ENCODE results near the gene KNG1. TPM values are rescaled to one million over a fixed set of nuclear protein-coding genes. Genes with fewer than 3 reads are reported as not detected.

Gene KNG1
- polyA plus RNA-seq (2012; ENCODE audit: insufficient read depth, insufficient read length, low read depth) = not detected

- H3K9me3 ChIP-seq = no peaks in the 10 kb centered on the region
- H3K4me3 ChIP-seq (ENCODE audit: low read depth, low read length) = no peak within 1 kb of the TSS
- H3K27me3 ChIP-seq = 0 out of 2 replicates have a peak, but pooled peaks cover 3% of the 10 kb centered on the region
- H3K36me3 ChIP-seq = no peaks in the 10 kb centered on the region
- no peaks in the 10 kb centered on the region for H3K4me1 ChIP-seq
- no peak for TF ChIP-seq CTCF (IDR thresholded peaks at IDR 0.05; ENCODE audit: low read depth, low read length)
- DNase-seq = no peak
Measured at GRCh38 chr3:186717039-186717457, at the start of gene KNG1. Gene KNG1 (plus strand): TSS chr3:186717359. CDS start chr3:186717543, 184 bp downstream.

- Histone ChIP-seq H3K9me3 (no peaks in the 10 kb centered on the region), H3K27me3 (peaks cover 49% of the 10 kb centered on the region), H3K4me3 (ENCODE audit: low read depth, low read length) (no peak overlapping the region), H3K4me1 (no peaks in the 10 kb centered on the region), H3K36me3 (no peaks in the 10 kb centered on the region)
- no peak for TF ChIP-seq CTCF (IDR thresholded peaks at IDR 0.05; ENCODE audit: low read depth, low read length)
- no peak for DNase-seq
Measured at GRCh38 chr3:186668426-186668825, 48.7 kb upstream of the KNG1 start.

- TF ChIP-seq CTCF (IDR thresholded peaks at IDR 0.05; ENCODE audit: low read depth, low read length) = no peak
- Histone ChIP-seq H3K27me3 (peaks cover 49% of the 10 kb centered on the region), H3K4me3 (ENCODE audit: low read depth, low read length) (no peak overlapping the region), H3K9me3 (no peaks in the 10 kb centered on the region), H3K4me1 (no peaks in the 10 kb centered on the region), H3K36me3 (no peaks in the 10 kb centered on the region)
- DNase-seq = no peak
Measured at GRCh38 chr3:186669378-186670084, 47.6 kb upstream of the KNG1 start.

GRCh38 chr3:186670155-186670554, 47.0 kb upstream of the KNG1 start:
- Histone ChIP-seq H3K36me3 (no peaks in the 10 kb centered on the region), H3K27me3 (peaks cover 50% of the 10 kb centered on the region), H3K4me1 (no peaks in the 10 kb centered on the region), H3K4me3 (ENCODE audit: low read depth, low read length) (no peak overlapping the region), H3K9me3 (no peaks in the 10 kb centered on the region)
- no peak for TF ChIP-seq CTCF (IDR thresholded peaks at IDR 0.05; ENCODE audit: low read depth, low read length)
- no peak for DNase-seq

GRCh38 chr3:186671051-186671450, 46.1 kb upstream of the KNG1 start:
- H3K4me3 ChIP-seq (ENCODE audit: low read depth, low read length) = no peak overlapping the region
- peaks cover 49% of the 10 kb centered on the region for H3K27me3 ChIP-seq
- no peak for DNase-seq
- H3K36me3 ChIP-seq = no peaks in the 10 kb centered on the region
- TF ChIP-seq CTCF (IDR thresholded peaks at IDR 0.05; ENCODE audit: low read depth, low read length) = no peak
- H3K9me3 ChIP-seq = no peaks in the 10 kb centered on the region
- no peaks in the 10 kb centered on the region for H3K4me1 ChIP-seq

GRCh38 chr3:186678604-186679003, 38.6 kb upstream of the KNG1 start:
- Histone ChIP-seq H3K4me1 (no peaks in the 10 kb centered on the region), H3K27me3 (peaks cover 48% of the 10 kb centered on the region), H3K36me3 (no peaks in the 10 kb centered on the region), H3K9me3 (no peaks in the 10 kb centered on the region), H3K4me3 (ENCODE audit: low read depth, low read length) (no peak overlapping the region)
- no peak for TF ChIP-seq CTCF (IDR thresholded peaks at IDR 0.05; ENCODE audit: low read depth, low read length)
- DNase-seq = no peak
